Right renal pelvis (tissue), 4 donors: ENCODE results near the gene TMLHE. TPM values are rescaled to one million over a fixed set of nuclear protein-coding genes. Genes with fewer than 3 reads are reported as not detected.
"Not testable (repeated sequence)": the region's sequence is repeated elsewhere in the genome, so short reads cannot be mapped to it uniquely, and the experiment has no call there.

Source experiments
- DNase-seq, 4 donors: peaks; one replicate each; pipeline ENCODE4 v3.0.0-alpha.2; 2013; ENCODE audit warnings: low read depth in 4 of 4, low spot score in 3 of 4, missing footprints in 1 of 4
- polyA plus RNA-seq, 4 donors: library from polyadenylated mRNA; unstranded; fragments of 120-200 nt; gene quantifications; one replicate each; pipeline ENCODE4 v1.2.1, GENCODE V29; 2013; ENCODE audit not compliant: insufficient read length in 4 of 4

Gene TMLHE
- polyA plus RNA-seq = 10 to 100 TPM; 25.4 to 29.9 (median 28.4) TPM

GRCh38 chrX:155612312-155613224 is at the start of gene TMLHE, which contains the start of gene SPRY3:
TSS of gene TMLHE (minus strand) at chrX:155612952. CDS start at chrX:155545276, 67,676 bp downstream.
TSS of gene SPRY3 (plus strand) at chrX:155612586.
- DNase-seq = peak in 3 of 4 donors; percentile 38 to 47 (median 41)

GRCh38 chrX:155662282-155662681 is 49.5 kb upstream of the TMLHE start:
- DNase-seq = no peak

- DNase-seq = no peak
Measured at GRCh38 chrX:155645180-155645579, 32.4 kb upstream of the TMLHE start.

GRCh38 chrX:155643240-155643639 is 30.5 kb upstream of the TMLHE start:
- no peak for DNase-seq

GRCh38 chrX:155641371-155641770 is 28.6 kb upstream of the TMLHE start:
- DNase-seq = peak in 1 of 4 donors; percentile 2

- no peak for DNase-seq
Measured at GRCh38 chrX:155637714-155638113, 25.0 kb upstream of the TMLHE start.

- not testable (repeated sequence) for DNase-seq
Measured at GRCh38 chrX:155635019-155635418, 22.3 kb upstream of the TMLHE start.

- no peak for DNase-seq
Measured at GRCh38 chrX:155632431-155633100, 19.8 kb upstream of the TMLHE start.

GRCh38 chrX:155620110-155620509 is 7.4 kb upstream of the TMLHE start:
- not testable (repeated sequence) for DNase-seq

- no peak for DNase-seq
Measured at GRCh38 chrX:155615938-155616337, 3.2 kb upstream of the TMLHE start.

GRCh38 chrX:155613927-155614559 is 1.3 kb upstream of the TMLHE start:
- no peak for DNase-seq

GRCh38 chrX:155611302-155611701 is 1.4 kb downstream of the TMLHE start:
- DNase-seq = peak in 1 of 4 donors; percentile 0

- DNase-seq = no peak
Measured at GRCh38 chrX:155592981-155593380, 19.8 kb downstream of the TMLHE start.

- DNase-seq = no peak
Measured at GRCh38 chrX:155592331-155592730, 20.4 kb downstream of the TMLHE start.

- no peak for DNase-seq
Measured at GRCh38 chrX:155577682-155578081, 35.1 kb downstream of the TMLHE start.

GRCh38 chrX:155563099-155563498 is 49.7 kb downstream of the TMLHE start:
- no peak for DNase-seq

GRCh38 chrX:155544881-155545280 is 67.9 kb downstream of the TMLHE start:
- no peak for DNase-seq

GRCh38 chrX:155535866-155536265 is 76.9 kb downstream of the TMLHE start:
- no peak for DNase-seq

- DNase-seq = no peak
Measured at GRCh38 chrX:155534800-155535199, 78.0 kb downstream of the TMLHE start.

GRCh38 chrX:155527023-155527422 is 85.7 kb downstream of the TMLHE start:
- not testable (repeated sequence) for DNase-seq

- DNase-seq = no peak
Measured at GRCh38 chrX:155514225-155514624, 98.5 kb downstream of the TMLHE start.
